ENCODE results near the gene LARP4B.

Gene LARP4B

GRCh38 chr10:759898-760477 is 171.5 kb downstream of the LARP4B start:
- CTCF ChIA-PET = no interaction called here
- H3K4me3 ChIP-seq (ENCODE audit: low read depth, low read length) = no peak overlapping the region
- POLR2A ChIA-PET = no interaction called here
- TF ChIP-seq, protein P1, sequence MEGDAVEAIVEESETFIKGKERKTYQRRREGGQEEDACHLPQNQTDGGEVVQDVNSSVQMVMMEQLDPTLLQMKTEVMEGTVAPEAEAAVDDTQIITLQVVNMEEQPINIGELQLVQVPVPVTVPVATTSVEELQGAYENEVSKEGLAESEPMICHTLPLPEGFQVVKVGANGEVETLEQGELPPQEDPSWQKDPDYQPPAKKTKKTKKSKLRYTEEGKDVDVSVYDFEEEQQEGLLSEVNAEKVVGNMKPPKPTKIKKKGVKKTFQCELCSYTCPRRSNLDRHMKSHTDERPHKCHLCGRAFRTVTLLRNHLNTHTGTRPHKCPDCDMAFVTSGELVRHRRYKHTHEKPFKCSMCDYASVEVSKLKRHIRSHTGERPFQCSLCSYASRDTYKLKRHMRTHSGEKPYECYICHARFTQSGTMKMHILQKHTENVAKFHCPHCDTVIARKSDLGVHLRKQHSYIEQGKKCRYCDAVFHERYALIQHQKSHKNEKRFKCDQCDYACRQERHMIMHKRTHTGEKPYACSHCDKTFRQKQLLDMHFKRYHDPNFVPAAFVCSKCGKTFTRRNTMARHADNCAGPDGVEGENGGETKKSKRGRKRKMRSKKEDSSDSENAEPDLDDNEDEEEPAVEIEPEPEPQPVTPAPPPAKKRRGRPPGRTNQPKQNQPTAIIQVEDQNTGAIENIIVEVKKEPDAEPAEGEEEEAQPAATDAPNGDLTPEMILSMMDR (IDR thresholded peaks at IDR 0.05; ENCODE audit: insufficient read depth, low read length, missing control alignments) = no peak
- no peak for DNase-seq (ENCODE audit: low read depth, low spot score)

Measured in AG04449 (cell line).